HG02885 (cell line): ENCODE measurements around the gene TNFRSF4.
"Not testable (repeated sequence)": the region's sequence is repeated elsewhere in the genome, so short reads cannot be mapped to it uniquely, and the experiment has no call there.

Experiments used
- ATAC-seq: cut with Tn5 transposase; IDR thresholded peaks from one replicate; pipeline ENCODE4 v1.9.1; 2021; ENCODE audit warnings: mild to moderate bottlenecking; ENCODE audit not compliant: unreplicated experiment, poor library complexity

The TNFRSF4 gene

DNA sequence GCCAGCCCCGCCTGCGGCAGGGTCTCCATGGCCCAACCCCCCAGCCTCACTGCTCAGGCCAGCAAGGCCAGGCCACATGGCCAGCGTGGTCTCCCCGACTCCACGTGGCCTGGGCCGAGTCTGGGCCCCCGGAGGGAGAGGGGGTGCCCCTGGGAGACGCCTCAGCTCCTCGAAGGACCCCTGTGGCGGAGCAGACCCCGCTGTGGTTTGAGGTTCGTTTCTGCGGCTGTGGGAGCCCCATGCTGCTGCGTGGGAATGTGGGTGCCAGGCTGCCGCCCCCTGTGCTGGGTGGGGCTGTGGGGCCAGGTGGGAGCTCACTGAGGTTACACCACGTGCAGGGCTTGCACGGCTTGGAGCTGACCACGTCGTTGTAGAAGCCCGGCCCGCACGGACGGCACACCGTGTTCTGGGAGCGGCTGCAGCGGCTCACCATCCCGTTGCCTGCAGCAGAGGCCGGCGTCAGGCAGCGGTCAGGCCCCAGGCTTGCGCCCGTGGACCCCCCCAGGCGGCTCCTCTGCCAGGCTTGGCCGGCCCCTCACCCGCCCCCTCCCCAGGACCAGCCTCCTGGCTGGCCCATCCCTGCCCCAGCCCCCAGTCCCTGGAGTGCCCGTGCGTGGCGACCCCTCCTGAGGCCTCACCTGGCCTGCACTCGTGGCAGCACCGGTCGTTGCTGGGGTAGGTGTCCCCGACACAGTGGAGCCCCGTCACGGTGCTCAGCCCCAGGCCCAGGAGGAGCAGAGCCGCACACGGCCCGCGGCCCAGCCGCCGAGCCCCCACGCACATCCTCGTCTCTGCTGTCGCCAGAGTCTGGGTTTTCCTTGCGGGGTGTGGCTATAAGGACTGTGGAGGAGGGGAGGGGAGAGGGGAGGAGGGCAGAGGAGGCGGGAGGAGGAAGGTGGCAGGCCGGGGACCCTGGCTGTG is at the start of gene TNFRSF4:
TNFRSF4 (minus strand) TSS at position 809 of the 921 bp plus-strand sequence; CDS start at position 783, 26 bp downstream.
- no peak for ATAC-seq

DNA sequence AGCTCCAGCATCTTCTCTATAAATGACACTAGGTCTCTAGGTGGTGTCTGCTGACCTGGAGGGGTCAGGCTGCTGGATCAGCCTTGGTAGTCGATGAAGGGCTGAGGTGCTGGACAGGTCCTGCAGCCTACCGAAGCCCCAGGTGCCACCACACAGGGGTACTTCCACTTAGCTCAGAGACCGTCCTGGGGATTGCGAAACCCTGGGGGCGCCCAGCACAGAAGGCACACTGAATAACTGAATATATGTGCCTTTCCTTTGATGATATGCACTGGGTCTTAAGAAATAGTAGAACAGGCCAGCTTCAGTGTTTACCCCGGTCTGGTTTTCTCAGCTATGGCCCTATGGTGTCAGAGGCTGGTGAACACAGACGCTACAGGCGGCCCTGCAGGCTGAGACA is 48.8 kb upstream of the TNFRSF4 start:
- no peak for ATAC-seq

DNA sequence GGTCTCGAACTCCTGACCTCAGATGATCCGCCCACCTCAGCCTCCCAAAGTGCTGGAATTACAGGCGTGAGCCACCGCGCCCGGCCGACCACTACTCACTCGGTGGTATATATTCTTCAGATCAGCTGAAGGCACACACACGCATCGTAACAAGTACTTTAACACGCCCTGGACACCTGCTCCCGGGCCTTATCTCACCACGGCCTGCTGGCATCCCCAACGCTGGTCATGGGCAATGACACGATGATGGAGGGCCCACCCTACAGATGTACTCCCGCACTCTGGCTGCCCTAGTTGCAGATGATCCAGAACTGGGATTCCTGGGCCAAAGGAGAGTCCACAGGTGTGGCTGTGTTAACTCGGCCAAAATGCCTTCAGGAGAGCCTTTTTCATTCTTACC is 48.1 kb upstream of the TNFRSF4 start:
- no peak for ATAC-seq

DNA sequence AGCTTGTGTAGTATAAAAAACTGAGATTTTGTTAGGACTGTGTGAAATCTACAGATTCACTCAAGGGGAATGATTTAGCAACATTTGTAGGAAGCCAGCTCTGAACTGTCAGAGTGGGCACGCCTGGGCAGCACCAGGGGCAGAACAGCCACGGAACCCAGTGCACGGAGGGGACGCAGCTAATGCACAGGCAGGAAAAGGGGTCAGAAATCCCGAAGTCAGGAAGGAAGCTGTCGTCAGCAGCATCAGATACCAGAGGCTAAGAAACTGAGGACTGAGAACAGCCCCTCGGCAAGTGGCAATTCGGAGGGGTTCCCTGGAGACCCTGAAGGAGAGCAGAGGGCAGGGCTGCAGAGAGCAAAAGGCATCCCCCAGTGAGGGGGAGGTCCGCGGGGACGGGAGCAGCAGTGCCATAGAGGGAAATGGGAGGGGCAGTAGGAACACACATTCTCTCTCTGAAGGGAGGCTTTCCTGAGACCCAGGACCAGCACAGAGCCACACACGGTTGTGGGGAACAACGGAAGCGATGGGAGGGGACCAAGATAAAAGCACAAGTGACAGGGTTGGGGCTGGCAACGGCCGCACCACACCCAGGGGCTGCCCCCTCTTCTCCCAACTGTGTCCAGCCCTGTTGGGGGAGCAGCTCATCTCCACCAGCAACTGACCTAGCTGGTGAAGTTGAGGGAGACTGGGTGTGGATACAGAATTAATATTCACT is 47.0 kb upstream of the TNFRSF4 start:
- no peak for ATAC-seq

DNA sequence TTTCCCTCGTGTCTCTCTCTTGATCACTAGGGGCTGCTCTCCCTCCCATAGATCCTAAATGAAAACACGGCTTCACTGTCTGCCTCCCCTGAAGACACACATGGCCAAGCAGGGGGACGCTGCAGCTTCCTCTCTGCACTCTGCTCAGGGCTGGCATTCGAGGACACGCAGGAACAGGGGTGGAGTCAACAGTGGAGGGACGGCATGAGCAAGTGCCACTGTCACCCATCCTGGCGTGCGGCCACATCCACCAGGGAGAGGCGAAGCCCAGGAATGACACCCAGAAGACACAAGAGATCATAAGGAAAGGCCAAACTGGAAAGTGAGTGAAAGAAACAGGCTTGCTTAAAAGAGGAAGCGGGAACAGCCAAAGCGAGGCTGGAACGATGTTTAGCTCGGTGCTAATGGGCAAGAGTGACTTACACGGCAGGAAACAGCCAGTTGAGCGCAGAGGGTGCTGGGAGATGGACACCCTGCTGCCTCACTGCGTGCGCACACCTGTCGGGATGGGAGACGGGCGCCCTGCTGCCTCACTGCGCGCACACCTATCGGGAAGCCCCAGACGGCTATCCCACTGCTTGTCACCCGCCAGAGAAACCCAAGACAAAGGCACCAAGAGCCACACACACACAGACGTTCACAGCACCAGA is 46.1 kb upstream of the TNFRSF4 start:
- ATAC-seq, result no peak

DNA sequence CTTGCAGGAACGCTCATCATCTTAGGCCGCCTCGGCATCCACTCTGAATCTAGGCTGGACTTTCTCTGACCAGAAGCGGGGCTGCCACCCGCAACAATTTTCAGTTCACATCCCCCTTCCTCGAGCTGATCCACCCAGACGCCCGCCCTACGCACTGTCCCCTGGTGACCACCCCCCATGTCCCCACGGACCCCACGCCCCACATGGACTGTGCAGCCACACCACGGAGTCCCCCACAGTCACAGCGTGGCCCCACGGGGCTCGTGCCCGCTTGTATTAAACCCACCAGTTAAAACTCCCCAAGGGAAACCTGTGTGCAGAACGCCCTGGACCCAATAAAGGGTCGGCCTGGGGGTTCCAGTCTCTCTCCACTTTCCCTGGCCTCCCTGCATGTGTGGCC is 45.6 kb upstream of the TNFRSF4 start:
- no peak for ATAC-seq

DNA sequence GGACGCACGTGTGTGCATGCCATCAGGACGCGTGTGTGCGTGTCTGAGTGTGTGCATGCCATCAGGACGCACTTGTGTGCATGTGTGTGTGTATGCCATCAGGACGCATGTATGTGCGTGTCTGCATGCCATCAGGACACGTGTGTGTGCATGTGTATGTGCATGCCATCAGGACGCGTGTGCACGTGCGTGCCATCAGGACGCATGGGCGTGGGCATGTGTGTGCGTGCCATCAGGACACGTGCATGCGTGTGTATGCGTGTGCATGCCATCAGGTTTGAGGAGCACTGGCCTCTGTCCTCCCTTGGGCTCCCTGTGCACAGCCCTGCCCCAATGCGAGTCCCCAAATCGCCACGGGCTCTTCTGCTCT is 45.2 kb upstream of the TNFRSF4 start:
- ATAC-seq, result no peak

DNA sequence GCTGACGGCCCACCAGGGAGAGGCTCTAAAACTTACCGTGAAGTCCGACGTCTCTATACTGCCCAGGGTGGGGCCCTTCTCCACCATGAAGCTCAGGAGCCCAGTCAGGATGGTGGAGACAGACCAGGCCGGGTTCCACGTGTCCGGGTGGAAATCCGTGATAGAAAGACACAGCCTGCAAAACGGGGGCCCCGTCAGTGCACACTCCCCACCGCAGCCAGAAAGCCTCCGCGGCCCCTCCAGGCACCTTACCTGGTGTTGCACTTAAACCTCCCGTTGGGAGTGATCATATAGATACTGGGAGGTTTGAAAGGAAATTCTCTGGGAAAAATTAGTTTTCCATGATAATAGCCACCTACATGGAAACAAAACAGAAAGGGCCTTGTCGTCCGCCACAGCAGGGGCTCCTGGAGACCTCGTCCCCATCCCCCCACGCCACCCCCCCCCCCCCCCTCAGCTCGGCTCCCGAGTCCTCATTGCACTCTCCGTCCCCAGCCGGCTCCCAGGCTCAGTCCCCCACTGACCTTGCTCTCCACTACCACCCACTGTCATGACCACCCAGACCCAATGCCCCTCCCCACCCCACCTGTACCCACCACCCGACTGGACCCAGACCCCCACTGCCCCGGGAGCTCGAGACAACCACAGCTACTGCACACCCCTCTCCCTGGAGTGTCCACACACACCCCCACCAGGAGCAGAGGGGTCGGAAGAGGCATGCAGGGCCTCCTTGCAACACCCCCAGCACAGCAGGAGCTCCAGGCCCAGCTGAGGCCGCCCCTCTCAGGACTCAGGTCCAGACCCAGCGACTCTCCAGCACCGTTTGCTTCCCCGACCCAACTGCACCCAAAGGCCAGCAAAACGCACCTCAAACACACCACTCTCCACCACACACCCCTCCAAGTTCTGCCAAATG is 43.3 kb upstream of the TNFRSF4 start:
- ATAC-seq, result no peak

DNA sequence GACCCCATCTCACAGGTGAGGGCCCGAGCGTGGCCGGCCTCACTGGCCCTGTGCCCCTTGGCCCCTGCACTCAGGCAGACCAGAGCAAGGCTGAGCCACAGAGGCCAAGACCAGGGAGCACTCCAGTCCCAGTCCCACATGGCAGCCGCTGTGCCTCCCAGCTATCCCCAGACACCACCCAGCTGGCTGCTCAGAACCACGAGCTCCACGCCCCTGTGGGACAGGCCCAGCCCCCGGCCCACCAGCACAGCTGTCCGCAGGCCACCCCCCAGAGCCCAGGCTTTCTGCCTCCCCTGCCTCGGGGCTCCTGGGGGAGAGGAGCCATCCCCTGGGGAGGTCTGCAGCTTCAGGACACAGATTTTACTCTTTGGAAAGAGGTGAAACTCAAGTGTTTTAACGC is 41.7 kb upstream of the TNFRSF4 start:
- no peak for ATAC-seq

DNA sequence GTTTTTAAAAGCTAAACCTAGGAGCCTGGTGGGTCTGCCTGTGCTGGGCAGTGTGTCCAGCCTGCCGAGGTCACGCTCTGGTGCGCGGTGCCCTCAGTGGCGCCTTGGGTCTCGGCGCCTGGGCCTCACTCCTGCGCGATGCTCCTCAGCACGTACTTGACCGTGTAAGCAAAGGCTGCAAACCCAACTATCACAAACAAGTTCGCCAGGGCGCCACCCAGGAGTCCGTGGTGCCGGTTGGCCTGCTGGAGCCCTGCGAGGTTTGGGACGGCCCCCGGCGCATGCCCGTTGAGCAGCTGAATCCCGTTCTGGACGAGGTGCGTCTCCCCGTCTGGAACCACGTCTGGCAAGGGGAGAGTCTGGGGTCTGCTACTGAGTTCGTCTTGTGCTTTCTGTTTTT is 41.1 kb upstream of the TNFRSF4 start:
- no peak for ATAC-seq

DNA sequence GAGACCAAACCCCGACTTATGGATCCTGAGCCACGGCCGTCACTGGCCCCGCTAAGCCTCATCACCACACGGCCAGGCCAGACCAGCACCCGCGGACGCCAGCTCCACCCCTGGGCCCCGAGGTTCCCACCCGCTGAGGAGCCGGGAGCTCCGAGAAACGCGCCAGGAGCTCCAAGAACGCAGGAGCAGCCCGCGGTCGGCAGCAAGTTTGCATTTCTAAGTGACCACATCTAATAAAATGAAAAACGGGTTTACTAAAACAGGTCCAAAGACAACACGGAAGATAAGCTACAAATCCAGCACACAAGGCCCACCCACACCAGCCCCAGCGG is 40.7 kb upstream of the TNFRSF4 start:
- ATAC-seq, result no peak

DNA sequence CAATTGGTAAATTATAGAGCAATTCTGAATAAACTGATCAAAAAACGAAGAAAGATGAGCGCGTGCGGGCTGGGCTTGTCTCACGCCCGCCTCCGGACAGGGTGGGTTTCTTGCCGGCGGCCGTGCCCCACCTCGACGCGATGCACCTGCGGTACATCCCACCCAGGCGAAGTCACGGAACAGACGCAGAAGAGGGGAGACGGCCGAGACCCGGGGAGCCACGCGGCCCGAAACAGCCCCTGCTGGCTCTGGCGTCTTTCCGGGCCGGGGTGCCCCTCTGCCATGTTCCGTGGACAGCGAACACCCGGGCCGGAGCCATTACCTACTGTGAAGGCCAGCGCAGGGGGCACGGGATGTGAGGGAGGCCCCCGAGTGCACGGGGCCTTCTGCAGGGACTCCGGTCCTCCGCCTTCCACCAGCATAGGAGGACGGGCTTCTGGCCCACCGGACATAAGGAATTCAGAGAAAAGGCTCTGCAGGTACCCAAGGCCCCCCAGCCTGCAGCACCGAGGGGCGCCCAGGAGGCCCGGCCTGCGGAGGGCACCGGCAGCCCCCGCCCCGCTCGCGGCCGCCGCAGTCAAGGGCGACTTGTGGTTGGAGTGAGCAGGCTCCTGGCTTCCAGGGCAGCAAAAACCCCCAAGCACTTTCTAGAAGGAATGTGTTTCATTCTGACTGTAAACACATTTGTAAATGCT is 40.2 kb upstream of the TNFRSF4 start:
- ATAC-seq, result no peak

DNA sequence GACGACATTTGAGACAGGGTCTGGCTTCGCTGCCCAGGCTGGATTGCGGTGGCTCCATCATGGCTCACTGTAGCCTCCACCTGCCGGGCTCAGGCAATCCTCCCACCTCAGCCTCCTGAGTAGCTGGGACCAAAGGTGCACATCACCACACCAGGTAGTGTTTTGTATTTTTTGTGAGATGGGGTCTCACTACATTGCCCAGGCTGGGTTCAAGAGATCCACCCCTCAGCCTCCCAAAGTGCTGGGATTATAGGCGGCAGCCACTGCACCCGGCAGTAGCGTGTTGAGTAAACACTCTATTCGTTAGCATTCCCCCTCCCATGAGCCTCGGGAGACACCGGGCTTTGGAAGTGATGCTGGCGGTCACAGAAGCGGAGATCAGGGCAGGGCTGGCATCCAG is 39.4 kb upstream of the TNFRSF4 start:
- no peak for ATAC-seq

DNA sequence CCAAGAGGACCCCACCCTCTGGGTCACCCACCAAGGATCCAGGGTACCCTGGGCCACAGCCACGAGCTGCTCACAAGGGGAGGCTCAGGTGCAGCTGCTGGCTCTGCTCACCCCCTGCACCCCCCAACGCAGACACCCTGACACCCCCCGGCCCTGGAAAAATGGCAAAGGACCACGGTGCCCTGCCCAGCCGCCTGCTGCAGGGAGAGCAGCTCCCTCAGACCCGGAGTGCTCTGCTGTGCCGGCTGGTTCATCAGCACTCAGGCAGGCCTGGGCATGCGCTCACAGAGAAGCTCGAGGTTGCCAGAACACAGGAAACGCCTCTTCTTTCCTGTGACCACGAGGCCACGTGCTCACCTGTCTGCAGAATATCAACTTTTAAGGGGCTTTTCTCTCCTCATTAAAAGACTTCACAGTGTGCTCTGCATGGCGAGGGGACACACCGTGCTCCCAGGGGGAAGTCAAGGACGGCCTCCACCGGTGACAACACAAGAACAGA is 36.9 kb upstream of the TNFRSF4 start:
- ATAC-seq, result peak; percentile 48

DNA sequence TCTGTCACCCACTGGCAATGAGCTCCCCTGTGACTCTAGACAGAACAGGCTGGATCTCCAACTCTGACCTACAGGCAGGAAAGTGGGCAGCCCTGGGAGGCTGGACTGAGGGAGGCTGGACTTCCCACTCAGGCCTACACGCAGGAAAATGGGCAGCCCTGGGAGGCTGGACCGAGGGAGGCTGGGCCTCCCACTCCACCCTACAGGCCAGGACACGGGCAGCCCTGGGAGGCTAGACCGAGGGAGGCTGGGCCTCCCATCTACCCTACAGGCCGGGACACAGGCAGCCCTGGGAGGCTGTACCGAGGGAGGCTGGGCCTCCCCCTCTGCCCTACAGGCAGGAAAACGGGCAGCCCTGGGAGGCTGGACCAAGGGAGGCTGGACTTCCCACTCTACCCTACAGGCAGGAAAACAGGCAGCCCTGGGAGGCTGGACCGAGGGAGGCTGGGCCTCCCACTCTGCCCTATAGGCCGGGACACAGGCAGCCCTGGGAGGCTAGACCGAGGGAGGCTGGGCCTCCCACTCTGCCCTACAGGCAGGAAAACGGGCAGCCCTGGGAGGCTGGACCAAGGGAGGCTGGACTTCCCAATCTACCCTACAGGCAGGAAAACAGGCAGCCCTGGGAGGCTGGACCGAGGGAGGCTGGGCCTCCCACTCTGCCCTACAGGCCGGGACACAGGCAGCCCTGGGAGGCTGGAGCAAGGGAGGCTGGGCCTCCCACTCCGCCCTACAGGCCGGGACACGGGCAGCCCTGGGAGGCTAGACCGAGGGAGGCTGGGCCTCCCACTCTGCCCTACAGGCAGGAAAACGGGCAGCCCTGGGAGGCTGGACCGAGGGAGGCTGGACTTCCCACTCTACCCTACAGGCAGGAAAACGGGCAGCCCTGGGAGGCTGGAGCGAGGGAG is 34.3 kb upstream of the TNFRSF4 start:
- not testable (repeated sequence) for ATAC-seq

DNA sequence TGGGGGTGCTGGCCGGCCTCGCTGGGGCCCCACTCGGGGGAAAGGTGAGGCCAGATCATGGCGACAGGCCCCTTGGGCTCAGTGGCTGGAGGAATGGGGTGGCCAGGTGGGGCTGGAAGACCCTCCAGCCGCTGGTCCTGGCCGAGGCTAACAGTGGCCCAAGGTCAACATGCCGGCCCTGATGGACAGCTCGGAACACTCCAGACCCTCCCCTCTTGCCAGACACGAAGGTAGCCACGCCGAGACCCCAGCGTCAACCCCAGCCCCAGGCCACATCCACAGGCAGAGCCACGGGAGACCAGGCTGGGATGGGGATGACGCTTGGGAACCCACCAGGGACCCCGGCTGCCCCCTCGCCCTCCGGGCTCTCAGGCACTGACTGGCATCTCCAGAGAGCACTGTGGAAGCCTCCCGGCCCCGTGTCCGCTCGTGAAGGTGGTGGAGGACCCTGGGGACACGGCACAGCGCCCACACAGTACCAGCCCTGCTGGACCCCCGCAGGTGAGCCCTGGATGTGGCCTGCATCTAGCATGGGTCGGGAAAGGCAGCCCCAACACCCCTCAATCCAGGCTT is 33.5 kb upstream of the TNFRSF4 start:
- ATAC-seq, result no peak

DNA sequence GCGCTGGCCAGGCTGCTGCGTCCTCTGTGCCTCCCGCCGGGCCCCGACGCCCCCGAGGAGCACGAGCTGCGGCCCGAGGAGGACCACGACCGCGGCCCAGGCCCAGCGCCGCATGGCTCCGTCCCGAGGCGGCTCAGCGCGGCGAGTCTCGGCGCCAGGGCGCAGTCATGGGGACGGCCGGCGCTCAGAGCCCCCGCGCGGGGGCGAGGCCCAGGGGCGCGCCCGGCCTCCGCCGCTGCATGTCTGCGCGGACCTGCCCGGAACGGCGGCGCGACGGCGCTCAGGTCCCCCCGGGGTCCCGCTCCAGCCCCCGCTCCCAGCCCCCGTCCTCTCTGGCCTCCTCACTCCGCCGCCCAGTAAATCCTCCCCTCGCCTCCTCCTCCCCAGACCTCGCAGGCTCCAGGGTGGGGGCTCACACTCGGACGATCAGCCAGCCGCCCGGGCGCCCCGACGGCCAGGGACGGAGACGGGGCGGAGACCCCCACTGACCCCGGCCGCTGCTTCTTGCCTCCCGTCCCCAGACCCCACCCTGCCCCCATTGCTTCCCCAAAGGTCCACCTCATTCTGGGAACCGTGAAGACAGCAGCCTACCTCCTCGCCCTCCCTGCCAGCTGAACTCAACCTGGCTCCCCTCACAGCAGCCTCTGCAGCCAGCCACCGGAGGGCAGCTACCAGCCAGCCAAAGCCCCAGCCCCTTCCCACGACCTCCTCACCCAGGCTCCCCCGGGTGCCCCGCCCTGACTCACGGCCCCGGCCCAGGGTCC is 32.8 kb upstream of the TNFRSF4 start, which contains the start of gene C1QTNF12:
C1QTNF12 (minus strand) TSS at position 146 of the 764 bp plus-strand sequence; CDS start at position 114, 32 bp downstream.
- ATAC-seq, result no peak
